ENCODE results near the gene PCGF5.

PCGF5 gene

GRCh38 chr10:91196268-91197048 lies 24.0 kb upstream of the PCGF5 start:
- DNase-seq, result no peak
- H3K36me3 Mint-ChIP-seq (ENCODE audit: low read depth), result no peaks in the 10 kb centered on the region
- peaks cover 8% of the 10 kb centered on the region for H3K4me1 Mint-ChIP-seq
- no peak for TF ChIP-seq CTCF (IDR thresholded peaks at IDR 0.05)
- H3K27ac Mint-ChIP-seq, result no peak overlapping the region
- no peak overlapping the region for H3K4me3 Mint-ChIP-seq
- peaks cover 4% of the 10 kb centered on the region for H3K9me3 Mint-ChIP-seq
- no peaks in the 10 kb centered on the region for H3K27me3 Mint-ChIP-seq (ENCODE audit: low read depth, poor library complexity)

- no peak for DNase-seq
- Mint-ChIP-seq H3K4me1 (peaks cover 8% of the 10 kb centered on the region), H3K9me3 (peaks cover 4% of the 10 kb centered on the region), H3K4me3 (no peak overlapping the region), H3K27ac (peak overlapping the region; percentile 10), H3K27me3 (ENCODE audit: low read depth, poor library complexity) (no peaks in the 10 kb centered on the region), H3K36me3 (ENCODE audit: low read depth) (no peaks in the 10 kb centered on the region)
- no peak for TF ChIP-seq CTCF (IDR thresholded peaks at IDR 0.05)
Measured at GRCh38 chr10:91197127-91197526, 23.3 kb upstream of the PCGF5 start.

DNA sequence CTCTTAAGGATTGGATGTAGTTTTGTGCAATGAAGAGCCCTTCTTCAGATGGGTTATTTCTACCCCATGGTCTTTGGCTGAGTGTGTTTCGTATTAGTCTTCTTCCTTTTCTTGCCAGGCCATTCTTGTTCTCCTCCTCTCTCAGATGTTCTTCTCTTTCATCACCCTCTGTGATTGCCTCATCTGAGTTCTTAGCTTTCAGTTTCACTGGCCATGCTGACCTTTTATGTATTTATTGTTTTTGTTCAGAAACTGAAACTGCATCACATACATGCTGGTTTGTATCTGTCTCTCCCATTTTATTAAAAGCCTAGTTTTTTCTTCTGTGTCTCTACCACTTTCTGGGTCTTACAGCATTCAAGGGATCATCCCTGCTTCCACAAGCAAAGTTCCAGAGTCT lies 21.7 kb upstream of the PCGF5 start:
- no peak for DNase-seq
- TF ChIP-seq CTCF (IDR thresholded peaks at IDR 0.05), result no peak
- peaks cover 2% of the 10 kb centered on the region for H3K9me3 Mint-ChIP-seq
- H3K27me3 Mint-ChIP-seq (ENCODE audit: low read depth, poor library complexity), result no peaks in the 10 kb centered on the region
- H3K36me3 Mint-ChIP-seq (ENCODE audit: low read depth), result no peaks in the 10 kb centered on the region
- peaks cover 8% of the 10 kb centered on the region for H3K4me1 Mint-ChIP-seq
- H3K27ac Mint-ChIP-seq, result no peak overlapping the region
- no peak overlapping the region for H3K4me3 Mint-ChIP-seq

- no peak overlapping the region for H3K27ac Mint-ChIP-seq
- peaks cover 8% of the 10 kb centered on the region for H3K4me1 Mint-ChIP-seq
- no peaks in the 10 kb centered on the region for H3K36me3 Mint-ChIP-seq (ENCODE audit: low read depth)
- no peaks in the 10 kb centered on the region for H3K9me3 Mint-ChIP-seq
- TF ChIP-seq CTCF (IDR thresholded peaks at IDR 0.05), result no peak
- DNase-seq, result no peak
- H3K27me3 Mint-ChIP-seq (ENCODE audit: low read depth, poor library complexity), result no peaks in the 10 kb centered on the region
- no peak overlapping the region for H3K4me3 Mint-ChIP-seq
Measured at GRCh38 chr10:91200314-91201212, 19.9 kb upstream of the PCGF5 start.

DNA sequence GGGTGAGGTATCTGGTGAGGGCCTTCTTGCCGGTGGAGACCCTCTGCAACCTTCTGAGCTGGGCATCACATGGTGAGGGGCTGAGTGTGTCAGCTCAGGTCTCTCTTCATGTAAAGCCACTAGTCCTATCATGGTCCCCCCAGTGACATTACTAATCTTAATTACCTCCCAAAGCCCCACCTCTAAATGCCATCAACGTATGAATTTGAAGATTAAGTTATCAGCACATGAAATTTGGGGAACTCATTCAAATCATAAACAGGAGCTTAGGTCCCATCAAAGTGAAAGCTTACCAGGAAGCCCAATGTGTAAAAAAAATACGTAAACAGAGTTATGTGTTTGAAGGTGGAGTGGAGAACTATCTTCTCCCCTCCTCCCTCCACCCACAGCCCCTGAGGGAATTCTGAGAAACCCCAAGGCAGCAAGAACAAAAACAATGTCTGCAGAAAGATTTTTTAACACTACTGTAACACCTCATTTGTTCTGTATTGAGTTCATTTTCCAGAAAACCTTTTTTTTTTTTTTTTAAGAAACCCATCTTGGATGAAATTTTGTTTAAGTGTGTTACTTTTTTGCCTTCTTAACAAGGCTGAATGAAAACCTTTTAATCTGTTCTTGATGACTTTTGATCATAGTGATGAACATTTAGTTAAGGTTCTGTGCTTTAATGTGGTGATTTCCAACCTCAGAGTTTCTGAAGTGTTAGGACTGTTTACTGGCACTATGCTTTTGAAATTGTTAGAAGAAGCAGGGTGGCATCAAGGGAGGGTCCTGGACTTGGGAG lies 19.1 kb upstream of the PCGF5 start:
- Mint-ChIP-seq H3K4me3 (no peak overlapping the region), H3K27me3 (ENCODE audit: low read depth, poor library complexity) (no peaks in the 10 kb centered on the region), H3K27ac (no peak overlapping the region), H3K36me3 (ENCODE audit: low read depth) (no peaks in the 10 kb centered on the region), H3K9me3 (no peaks in the 10 kb centered on the region), H3K4me1 (peaks cover 12% of the 10 kb centered on the region)
- TF ChIP-seq CTCF (IDR thresholded peaks at IDR 0.05), result no peak
- DNase-seq, result no peak
